RCC 7860 (cell line): Measurements from ENCODE around the gene MEIOC.
"Not testable (repeated sequence)": the region's sequence is repeated elsewhere in the genome, so short reads cannot be mapped to it uniquely, and the experiment has no call there.

ENCODE experiments used
- DNase-seq: peaks from one replicate; pipeline ENCODE4 v3.0.0-alpha.2; 2015; ENCODE audit warnings: low spot score
- FAIRE-seq: peaks from 2 replicates; lab custom pipeline; 2012; peaks lifted over from hg19 to GRCh38; lab: Jason Lieb, UNC

The MEIOC gene

GRCh38 chr17:44646280-44646679, 10.0 kb upstream of the MEIOC start:
- no peak for FAIRE-seq

GRCh38 chr17:44647736-44648135, 8.5 kb upstream of the MEIOC start:
- FAIRE-seq (no peak), DNase-seq (no peak)

More at GRCh38 chr17:44646280-44646679, 10.0 kb upstream of the MEIOC start:
- DNase-seq = no peak

GRCh38 chr17:44648963-44649362, 7.3 kb upstream of the MEIOC start:
- FAIRE-seq (no peak), DNase-seq (no peak)

GRCh38 chr17:44651228-44651627, 5.0 kb upstream of the MEIOC start:
- FAIRE-seq (no peak), DNase-seq (no peak)

- DNase-seq = no peak
- FAIRE-seq = no peak
These were observed 3.5 kb upstream of the MEIOC start for GRCh38 chr17:44652727-44653126.

GRCh38 chr17:44653384-44653783, 2.9 kb upstream of the MEIOC start:
- no peak for FAIRE-seq

GRCh38 chr17:44653954-44654353, 2.3 kb upstream of the MEIOC start:
- FAIRE-seq (no peak), DNase-seq (no peak)

More at GRCh38 chr17:44653384-44653783, 2.9 kb upstream of the MEIOC start:
- no peak for DNase-seq

GRCh38 chr17:44661835-44662234, 5.6 kb downstream of the MEIOC start:
- FAIRE-seq (no peak), DNase-seq (no peak)

- no peak for DNase-seq
- FAIRE-seq = no peak
These were observed 6.8 kb downstream of the MEIOC start for GRCh38 chr17:44663095-44663494.

GRCh38 chr17:44664867-44665266, 8.6 kb downstream of the MEIOC start:
- FAIRE-seq (no peak), DNase-seq (no peak)

GRCh38 chr17:44666006-44666405, 9.7 kb downstream of the MEIOC start:
- FAIRE-seq (no peak), DNase-seq (no peak)

- DNase-seq (peak; percentile 44), FAIRE-seq (peak; percentile 80)
These were observed 16.3 kb downstream of the MEIOC start for GRCh38 chr17:44672479-44673093.

GRCh38 chr17:44673893-44674292, 17.6 kb downstream of the MEIOC start:
- no peak for FAIRE-seq

GRCh38 chr17:44677136-44677535, 20.9 kb downstream of the MEIOC start:
- FAIRE-seq (no peak), DNase-seq (no peak)

More at GRCh38 chr17:44673893-44674292, 17.6 kb downstream of the MEIOC start:
- DNase-seq = no peak

- not testable (repeated sequence) for DNase-seq, FAIRE-seq
These were observed 27.0 kb downstream of the MEIOC start for GRCh38 chr17:44683303-44683702.

GRCh38 chr17:44687756-44688155, 31.5 kb downstream of the MEIOC start:
- FAIRE-seq = no peak
- no peak for DNase-seq

GRCh38 chr17:44688200-44688599, 31.9 kb downstream of the MEIOC start:
- DNase-seq (no peak), FAIRE-seq (no peak)

- DNase-seq = no peak
- no peak for FAIRE-seq
These were observed 32.6 kb downstream of the MEIOC start for GRCh38 chr17:44688675-44689476.

- DNase-seq = peak; percentile 72
- no peak for FAIRE-seq
These were observed 33.4 kb downstream of the MEIOC start, which contains the start of gene CCDC43 for GRCh38 chr17:44689477-44690217. CCDC43 (minus strand) TSS chr17:44689776; CDS start chr17:44689753, 23 bp downstream.

GRCh38 chr17:44690746-44691306, 34.6 kb downstream of the MEIOC start:
- not testable (repeated sequence) for DNase-seq, FAIRE-seq

- FAIRE-seq = no peak
These were observed 37.3 kb downstream of the MEIOC start for GRCh38 chr17:44693609-44694008.

More at GRCh38 chr17:44693609-44694008, 37.3 kb downstream of the MEIOC start:
- no peak for DNase-seq
